ENCODE measurements around the gene GLIPR2. TPM values are rescaled to one million over a fixed set of nuclear protein-coding genes. Genes with fewer than 3 reads are reported as not detected.

Gene GLIPR2
- total RNA-seq, 4 donors from 2014 or later: 3.2 to 8.8 (median 5.6) TPM

GRCh38 chr9:36207546-36208012 lies 71.0 kb downstream of the GLIPR2 start:
- TF ChIP-seq POLR2A (IDR thresholded peaks at IDR 0.05): no peak
- no peak for TF ChIP-seq CTCF (IDR thresholded peaks at IDR 0.05)
- no peak for TF ChIP-seq EP300 (IDR thresholded peaks at IDR 0.05)
- no peak for TF ChIP-seq POLR2AphosphoS5 (IDR thresholded peaks at IDR 0.05)
- 62% methylated on average over 1 of the region's 1 CpG for WGBS
- no peaks in the 10 kb centered on the region for H3K9me3 ChIP-seq
- no peaks in the 10 kb centered on the region for H3K27me3 ChIP-seq
- no peak overlapping the region for H3K4me3 ChIP-seq
- DNase-seq (ENCODE audit: low spot score in 2 of 2): no peak
- peaks cover 30% of the 10 kb centered on the region for H3K4me1 ChIP-seq
- H3K36me3 ChIP-seq: peaks cover 96% of the 10 kb centered on the region
- H3K27ac ChIP-seq: no peak overlapping the region

- 71% methylated on average over 10 of the region's 10 CpGs for WGBS
- Histone ChIP-seq H3K27ac (no peak overlapping the region), H3K4me3 (no peak overlapping the region), H3K9me3 (no peaks in the 10 kb centered on the region), H3K27me3 (no peaks in the 10 kb centered on the region), H3K36me3 (peaks cover 96% of the 10 kb centered on the region), H3K4me1 (peaks cover 35% of the 10 kb centered on the region)
- DNase-seq (ENCODE audit: low spot score in 2 of 2): no peak
- TF ChIP-seq EP300 (IDR thresholded peaks at IDR 0.05) (no peak), POLR2AphosphoS5 (IDR thresholded peaks at IDR 0.05) (no peak), POLR2A (IDR thresholded peaks at IDR 0.05) (no peak), CTCF (IDR thresholded peaks at IDR 0.05) (no peak)
Measured at GRCh38 chr9:36208521-36209253, 72.2 kb downstream of the GLIPR2 start.

- no peak for DNase-seq (ENCODE audit: low spot score in 2 of 2)
- no peak overlapping the region for H3K27ac ChIP-seq
- no peaks in the 10 kb centered on the region for H3K27me3 ChIP-seq
- no peak overlapping the region for H3K4me3 ChIP-seq
- peaks cover 83% of the 10 kb centered on the region for H3K36me3 ChIP-seq
- no peaks in the 10 kb centered on the region for H3K9me3 ChIP-seq
- WGBS: 74% methylated on average over 8 of the region's 8 CpGs
- H3K4me1 ChIP-seq: peaks cover 39% of the 10 kb centered on the region
- no peak for TF ChIP-seq CTCF (IDR thresholded peaks at IDR 0.05)
- TF ChIP-seq POLR2A (IDR thresholded peaks at IDR 0.05): no peak
- TF ChIP-seq EP300 (IDR thresholded peaks at IDR 0.05): no peak
- no peak for TF ChIP-seq POLR2AphosphoS5 (IDR thresholded peaks at IDR 0.05)
Measured at GRCh38 chr9:36210722-36211121, 74.2 kb downstream of the GLIPR2 start.

- peaks cover 39% of the 10 kb centered on the region for H3K4me1 ChIP-seq
- DNase-seq (ENCODE audit: low spot score in 2 of 2): no peak
- no peak for TF ChIP-seq EP300 (IDR thresholded peaks at IDR 0.05)
- no peak for TF ChIP-seq POLR2AphosphoS5 (IDR thresholded peaks at IDR 0.05)
- no peak for TF ChIP-seq POLR2A (IDR thresholded peaks at IDR 0.05)
- no peak for TF ChIP-seq CTCF (IDR thresholded peaks at IDR 0.05)
- peaks cover 78% of the 10 kb centered on the region for H3K36me3 ChIP-seq
- 71% methylated on average over 7 of the region's 7 CpGs for WGBS
- no peaks in the 10 kb centered on the region for H3K9me3 ChIP-seq
- no peak overlapping the region for H3K4me3 ChIP-seq
- H3K27ac ChIP-seq: no peak overlapping the region
- no peaks in the 10 kb centered on the region for H3K27me3 ChIP-seq
Measured at GRCh38 chr9:36211510-36211909, 75.0 kb downstream of the GLIPR2 start.

- Histone ChIP-seq H3K27ac (no peak overlapping the region), H3K27me3 (no peaks in the 10 kb centered on the region), H3K9me3 (no peaks in the 10 kb centered on the region), H3K36me3 (peaks cover 76% of the 10 kb centered on the region), H3K4me3 (no peak overlapping the region), H3K4me1 (peaks cover 24% of the 10 kb centered on the region)
- no peak for DNase-seq (ENCODE audit: low spot score in 2 of 2)
- no peak for TF ChIP-seq POLR2AphosphoS5 (IDR thresholded peaks at IDR 0.05)
- TF ChIP-seq POLR2A (IDR thresholded peaks at IDR 0.05): no peak
- TF ChIP-seq EP300 (IDR thresholded peaks at IDR 0.05): no peak
- TF ChIP-seq CTCF (IDR thresholded peaks at IDR 0.05): no peak
- 90% methylated on average over 4 of the region's 4 CpGs for WGBS
Measured at GRCh38 chr9:36213387-36213786, 76.9 kb downstream of the GLIPR2 start.
